HG03520 (cell line): ENCODE results near the gene TMEM184C.

ENCODE experiments used
- ATAC-seq: cut with Tn5 transposase; IDR thresholded peaks from one replicate; pipeline ENCODE4 v1.9.1; 2021; ENCODE audit warnings: mild to moderate bottlenecking, moderate library complexity; ENCODE audit not compliant: unreplicated experiment

The TMEM184C gene

DNA sequence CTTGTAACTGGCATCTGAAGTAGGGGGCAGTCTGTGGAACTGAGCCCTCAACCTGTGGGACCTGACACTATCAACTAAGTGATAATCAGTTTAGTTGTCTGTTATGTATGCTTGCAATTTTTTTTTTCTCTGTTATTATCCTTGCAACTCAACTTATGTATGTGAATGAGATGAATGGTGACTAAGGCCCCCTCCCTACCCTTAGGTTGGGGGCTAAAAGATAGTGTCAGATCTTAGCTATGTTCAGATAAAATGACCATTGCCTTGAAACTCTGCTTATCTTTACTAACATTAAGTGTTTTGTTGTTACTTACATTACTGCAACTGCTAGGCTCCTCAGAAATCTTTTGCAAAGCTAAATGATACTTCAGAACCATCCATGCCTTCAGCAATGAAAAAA is 31.5 kb downstream of the TMEM184C start:
- ATAC-seq: no peak

DNA sequence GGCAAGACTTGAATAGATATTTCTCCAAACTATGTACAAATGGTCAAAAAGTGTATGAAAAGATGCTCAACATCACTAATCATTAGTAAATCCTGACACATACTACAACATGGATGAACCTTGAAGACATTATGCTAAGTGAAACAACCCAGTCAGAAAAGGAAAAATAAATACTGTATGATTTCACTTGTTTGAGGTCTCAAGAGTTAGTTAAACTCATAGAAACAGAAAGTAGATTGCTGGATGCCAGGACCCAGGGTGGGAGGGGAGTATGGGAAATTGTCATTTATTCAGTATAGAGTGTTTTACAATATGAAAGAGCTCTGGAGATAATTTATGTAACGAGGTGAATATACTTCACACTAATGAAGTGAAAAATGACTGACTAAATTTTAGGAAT is 34.4 kb downstream of the TMEM184C start:
- no peak for ATAC-seq

GRCh38 chr4:147655639-147656038 is 38.4 kb downstream of the TMEM184C start:
- no peak for ATAC-seq

- ATAC-seq: no peak
Observed at GRCh38 chr4:147658501-147658900, 41.3 kb downstream of the TMEM184C start.

DNA sequence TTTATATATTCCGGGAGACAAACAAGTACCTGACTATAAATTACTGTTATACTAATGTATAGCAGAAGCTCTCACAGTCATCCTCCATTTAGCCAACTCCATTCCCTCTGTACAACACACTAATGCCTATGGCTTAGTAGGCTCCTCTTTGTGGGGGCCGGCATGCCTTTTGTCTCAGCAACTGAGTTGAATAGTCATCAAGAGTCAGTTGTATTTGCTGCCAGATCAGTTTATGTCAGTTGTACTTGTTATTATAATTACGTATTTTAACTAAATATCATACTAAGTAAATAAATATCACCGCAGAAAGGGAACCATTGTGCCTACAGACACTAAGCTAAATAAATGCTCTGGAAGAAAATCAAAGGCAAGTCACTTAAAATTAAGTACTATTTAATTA is 56.9 kb downstream of the TMEM184C start:
- ATAC-seq: no peak

- no peak for ATAC-seq
Observed at GRCh38 chr4:147674496-147674895, 57.3 kb downstream of the TMEM184C start.

- no peak for ATAC-seq
Observed at GRCh38 chr4:147678106-147678505, 60.9 kb downstream of the TMEM184C start.

GRCh38 chr4:147678796-147679549 is 61.8 kb downstream of the TMEM184C start:
- no peak for ATAC-seq

- ATAC-seq: no peak
Observed at GRCh38 chr4:147682755-147683154, 65.6 kb downstream of the TMEM184C start.

- ATAC-seq: no peak
Observed at GRCh38 chr4:147683188-147683591, 66.0 kb downstream of the TMEM184C start.

DNA sequence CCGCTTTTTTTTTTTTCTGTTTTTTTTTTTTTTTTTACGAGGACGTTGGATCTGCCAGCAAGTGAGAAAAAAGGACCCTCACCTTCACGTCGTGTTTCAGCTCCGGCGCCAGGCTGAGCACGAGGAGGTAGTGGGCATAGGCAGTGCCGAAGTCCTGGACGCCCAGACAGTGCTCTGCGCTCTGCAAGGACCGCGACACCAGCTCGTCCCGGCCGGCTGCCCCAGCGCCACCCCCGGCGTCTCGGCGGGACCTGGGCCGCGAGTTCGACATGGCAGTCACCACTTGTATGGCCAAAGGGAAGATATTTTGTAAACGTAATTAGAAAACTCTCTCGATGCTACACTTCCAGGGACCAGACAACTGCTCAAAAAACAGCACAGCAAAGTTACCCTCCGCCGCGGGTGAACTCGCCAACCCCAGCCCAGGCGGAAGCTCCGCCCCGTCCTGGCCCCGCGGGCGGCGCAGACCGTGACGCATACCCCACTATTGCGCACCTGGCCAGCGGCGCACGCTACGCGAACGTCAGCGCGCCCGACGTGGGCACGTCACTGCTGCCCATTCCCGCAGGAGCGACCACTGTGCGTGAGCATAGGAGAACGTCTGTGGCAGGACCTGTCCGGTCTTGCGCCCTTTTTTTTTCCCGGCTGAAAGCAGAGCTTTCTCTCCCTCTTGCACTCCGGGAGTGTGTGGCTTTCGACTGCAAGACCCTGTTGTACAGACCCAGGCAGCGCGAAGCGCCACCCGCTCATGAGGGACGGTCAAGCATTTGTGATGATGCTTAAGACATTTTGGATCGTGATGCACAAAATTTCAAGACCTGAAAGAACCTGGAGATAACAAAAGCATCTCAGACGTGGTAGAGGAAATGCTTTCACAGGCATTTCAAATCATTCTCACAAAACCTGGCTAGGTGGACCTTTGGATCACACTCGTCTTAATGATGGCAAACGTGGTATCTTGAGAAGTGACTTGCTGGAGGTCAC is 66.8 kb downstream of the TMEM184C start, which contains the start of gene PRMT9:
Gene PRMT9, minus strand, starts transcription at position 447 of the 984 bp plus-strand sequence. Its CDS starts 176 bp downstream, at position 271.
- peak; percentile 99 for ATAC-seq

GRCh38 chr4:147689067-147689466 is 71.9 kb downstream of the TMEM184C start:
- ATAC-seq: no peak

DNA sequence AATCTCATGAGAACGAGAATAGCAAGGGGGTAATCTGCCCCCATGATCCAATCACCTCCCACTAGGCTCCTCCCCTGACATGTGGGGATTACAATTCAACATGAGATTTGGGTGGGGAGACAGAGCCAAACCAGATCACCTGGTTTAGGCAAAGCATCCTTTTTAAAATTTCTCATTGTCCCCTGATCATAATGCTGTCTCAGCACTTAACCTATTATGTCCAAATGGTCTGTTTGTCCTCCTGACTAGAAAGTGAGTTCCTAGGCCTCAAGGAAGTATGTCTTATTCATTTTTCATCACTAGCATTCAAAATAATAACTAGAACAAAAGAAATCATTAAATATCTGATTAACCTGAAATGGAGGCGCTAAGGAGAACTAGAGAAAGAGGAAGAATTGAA is 74.6 kb downstream of the TMEM184C start:
- no peak for ATAC-seq

DNA sequence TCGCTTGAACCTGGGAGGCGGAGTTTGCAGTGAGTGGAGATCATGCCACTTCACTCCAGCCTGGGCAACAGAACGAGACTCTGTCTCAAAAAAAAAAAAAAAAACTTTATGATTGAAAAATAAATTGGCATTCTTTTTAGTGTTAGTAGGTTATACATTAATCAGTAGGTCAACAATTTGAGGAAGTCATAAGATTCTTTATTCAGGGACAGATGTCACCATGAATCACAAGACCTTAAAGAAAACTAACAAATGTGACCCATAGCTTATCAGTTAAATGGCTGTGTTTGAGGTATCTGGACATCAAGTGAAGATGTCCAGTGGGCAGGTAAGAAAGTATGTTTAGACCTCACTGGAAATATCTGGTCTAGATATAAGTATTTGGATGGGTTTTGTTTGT is 76.0 kb downstream of the TMEM184C start:
- no peak for ATAC-seq

DNA sequence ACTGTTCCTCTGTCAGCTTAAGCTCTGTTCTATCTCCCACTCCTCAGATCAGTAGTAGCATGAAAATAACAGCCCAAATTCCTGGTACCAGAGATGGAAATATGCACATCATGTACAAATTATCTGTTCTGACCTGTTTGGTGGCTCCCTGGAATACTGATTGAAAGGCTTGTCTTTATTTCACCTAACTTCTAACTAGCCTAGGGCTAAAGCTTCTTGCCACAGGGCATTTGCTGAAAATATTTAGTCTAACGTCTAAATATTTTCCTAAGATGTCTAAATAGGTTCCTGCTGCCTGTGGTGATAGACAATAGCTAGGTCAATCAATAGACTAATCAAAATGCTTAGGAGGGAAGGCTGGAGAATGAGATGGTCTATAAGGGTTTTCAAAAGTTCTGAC is 79.7 kb downstream of the TMEM184C start:
- ATAC-seq: no peak

- ATAC-seq: no peak
Observed at GRCh38 chr4:147704846-147705245, 87.6 kb downstream of the TMEM184C start.

- peak; percentile 56 for ATAC-seq
Observed at GRCh38 chr4:147707892-147708672, 90.9 kb downstream of the TMEM184C start.

DNA sequence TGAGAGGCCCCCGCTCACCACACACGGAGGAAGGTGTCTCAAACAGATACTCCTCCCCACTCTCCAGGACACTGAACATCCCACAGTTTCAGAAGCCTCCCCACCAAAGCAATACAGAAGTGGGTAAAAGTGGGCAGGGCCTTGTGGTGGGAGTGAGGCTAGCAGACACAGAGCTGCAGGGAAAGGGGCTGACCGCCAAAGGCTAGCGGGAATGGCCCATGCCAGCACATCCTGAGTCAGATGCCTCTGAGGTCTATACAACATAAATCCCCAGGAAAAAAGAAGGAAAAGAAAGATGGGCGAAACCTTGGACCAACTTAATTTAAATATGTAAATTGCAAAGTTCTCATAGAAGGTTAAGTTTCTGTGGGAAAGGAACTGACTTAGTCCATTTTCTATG is 92.8 kb downstream of the TMEM184C start:
- ATAC-seq: no peak

DNA sequence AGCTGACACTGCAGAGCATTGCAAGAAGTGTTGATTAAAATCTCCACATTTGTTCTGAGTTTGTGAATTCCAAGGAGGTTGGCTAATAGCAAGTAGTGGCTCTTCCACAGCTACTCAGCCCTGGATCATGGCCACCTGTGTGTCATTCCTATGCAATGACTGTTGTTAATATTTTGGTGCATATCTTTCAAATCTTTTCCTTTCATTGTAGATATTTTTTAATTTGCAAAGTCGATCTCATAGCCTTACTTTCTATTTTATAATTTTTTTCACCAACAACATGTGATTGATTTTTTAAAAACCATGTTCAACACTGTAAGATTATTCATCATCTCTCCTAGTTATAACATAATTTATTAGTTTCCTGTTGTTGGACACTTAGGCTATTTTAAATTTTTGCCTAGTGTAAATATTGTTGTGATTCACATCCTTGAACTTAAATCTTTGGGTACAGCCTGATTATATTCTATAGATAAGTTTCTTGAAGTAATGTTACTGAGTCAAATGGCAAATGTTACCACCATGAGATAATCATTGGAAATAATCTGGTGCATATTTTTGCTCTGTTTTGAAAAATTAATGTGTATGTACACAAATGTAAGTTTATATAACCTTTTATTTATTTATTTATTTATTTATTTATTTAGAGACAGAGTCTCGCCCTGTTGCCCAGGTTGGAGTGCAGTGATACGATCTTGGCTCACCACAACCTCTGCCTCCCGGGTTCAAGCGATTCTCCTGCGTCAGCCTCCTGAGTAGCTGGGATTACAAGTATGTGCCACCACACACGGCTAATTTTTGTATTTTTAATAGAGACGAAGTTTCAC is 97.6 kb downstream of the TMEM184C start:
- no peak for ATAC-seq

GRCh38 chr4:147717878-147718277 is 100.7 kb downstream of the TMEM184C start:
- ATAC-seq: peak; percentile 88
